H9 (cell line): ENCODE measurements around the gene NIN. TPM values are rescaled to one million over a fixed set of nuclear protein-coding genes. Genes with fewer than 3 reads are reported as not detected.

Source experiments
- DNase-seq: peaks from one replicate; pipeline ENCODE4 v3.0.0-alpha.2; 2017
- H2AFZ ChIP-seq: one replicate; pipeline ENCODE4 v1.6.1; 2013; ENCODE audit warnings: mild to moderate bottlenecking, low read length, control low read depth, moderate library complexity
- H2AK5ac ChIP-seq: 2 replicates; pipeline ENCODE4 v1.6.1; 2013; ENCODE audit warnings: low read length, control low read depth, mixed read lengths; ENCODE audit not compliant: insufficient read length
- H2BK120ac ChIP-seq: one replicate; pipeline ENCODE4 v1.6.1; 2013; ENCODE audit warnings: low read depth, mild to moderate bottlenecking, low read length, control low read depth, inconsistent platforms; ENCODE audit not compliant: poor library complexity, severe bottlenecking
- H2BK12ac ChIP-seq: 2 replicates; pipeline ENCODE4 v1.6.1; 2013; ENCODE audit warnings: low read length, control low read depth, mixed read lengths, low read depth; ENCODE audit not compliant: insufficient read length
- H2BK15ac ChIP-seq: 2 replicates; pipeline ENCODE4 v1.6.1; 2013; ENCODE audit warnings: low read depth, low read length, control low read depth
- H2BK20ac ChIP-seq: one replicate; pipeline ENCODE4 v1.6.1; 2013; ENCODE audit warnings: low read depth, mild to moderate bottlenecking, low read length, control low read depth, inconsistent platforms; ENCODE audit not compliant: poor library complexity, severe bottlenecking
- H2BK5ac ChIP-seq: 2 replicates; pipeline ENCODE4 v1.6.1; 2013; ENCODE audit warnings: low read length, control low read depth, mixed read lengths; ENCODE audit not compliant: insufficient read length
- H3K14ac ChIP-seq: 2 replicates; pipeline ENCODE4 v1.6.1; 2013; ENCODE audit warnings: low read length, control low read depth; ENCODE audit not compliant: insufficient read depth
- H3K18ac ChIP-seq: 2 replicates; pipeline ENCODE4 v1.6.1; 2013; ENCODE audit warnings: low read depth, mild to moderate bottlenecking, mixed read lengths, low read length, control low read depth; ENCODE audit not compliant: insufficient read length
- H3K23ac ChIP-seq: 2 replicates; pipeline ENCODE4 v1.6.1; 2013; ENCODE audit warnings: low read length, control low read depth, mixed read lengths, low read depth; ENCODE audit not compliant: insufficient read length
- H3K23me2 ChIP-seq: 2 replicates; pipeline ENCODE4 v1.6.1; 2013; ENCODE audit warnings: low read depth, mild to moderate bottlenecking, mixed read lengths, low read length, control low read depth; ENCODE audit not compliant: insufficient read length, poor library complexity, severe bottlenecking
- H3K27ac ChIP-seq: 2 replicates; pipeline ENCODE4 v1.5.1; 2013; ENCODE audit warnings: low read length, control low read depth, mixed read lengths, low read depth; ENCODE audit not compliant: insufficient read length
- H3K27me3 ChIP-seq: 2 replicates; pipeline ENCODE4 v1.6.1; 2013; ENCODE audit warnings: low read length, control low read depth, inconsistent platforms; ENCODE audit not compliant: insufficient read depth
- H3K4ac ChIP-seq: 2 replicates; pipeline ENCODE4 v1.6.1; 2013; ENCODE audit warnings: low read depth, mild to moderate bottlenecking, control low read depth, inconsistent platforms, low read length, moderate library complexity
- H3K4me1 ChIP-seq: 2 replicates; pipeline ENCODE4 v1.6.1; 2013; ENCODE audit warnings: low read length, control low read depth, inconsistent platforms; ENCODE audit not compliant: insufficient read depth
- H3K4me2 ChIP-seq: 2 replicates; pipeline ENCODE4 v1.6.1; 2013; ENCODE audit warnings: low read length, control low read depth, mixed read lengths; ENCODE audit not compliant: insufficient read length, insufficient read depth
- H3K56ac ChIP-seq: 2 replicates; pipeline ENCODE4 v1.6.1; 2013; ENCODE audit warnings: low read depth, mild to moderate bottlenecking, mixed read lengths, low read length, control low read depth; ENCODE audit not compliant: insufficient read length
- H3K79me1 ChIP-seq: 2 replicates; pipeline ENCODE4 v1.6.1; 2013; ENCODE audit warnings: low read depth, mild to moderate bottlenecking, moderate library complexity, low read length, control low read depth, inconsistent platforms; ENCODE audit not compliant: insufficient read depth, poor library complexity, severe bottlenecking
- H3K79me2 ChIP-seq: 2 replicates; pipeline ENCODE4 v1.6.1; 2013; ENCODE audit warnings: low read length, control low read depth, inconsistent platforms; ENCODE audit not compliant: insufficient read depth
- H3K9ac ChIP-seq: 2 replicates; pipeline ENCODE4 v1.6.1; 2013; ENCODE audit warnings: low read length, control low read depth, mixed read lengths; ENCODE audit not compliant: insufficient read length; ENCODE audit errors: extremely low read depth
- H3K9me3 ChIP-seq: one replicate; pipeline ENCODE4 v1.6.1; 2013; ENCODE audit warnings: low read depth, low read length, inconsistent platforms; ENCODE audit not compliant: control insufficient read depth
- H3T11ph ChIP-seq: one replicate; pipeline ENCODE4 v1.6.1; 2013; ENCODE audit warnings: mild to moderate bottlenecking, low read length, control low read depth, inconsistent platforms
- H4K20me1 ChIP-seq: one replicate; pipeline ENCODE4 v1.6.1; 2013; ENCODE audit not compliant: control insufficient read depth, insufficient read length, insufficient read depth
- H4K5ac ChIP-seq: 2 replicates; pipeline ENCODE4 v1.6.1; 2013; ENCODE audit warnings: low read depth, mild to moderate bottlenecking, mixed read lengths, low read length, control low read depth; ENCODE audit not compliant: insufficient read length
- H4K8ac ChIP-seq: replicated peaks from 2 replicates; pipeline ENCODE4 v1.6.1; 2013; ENCODE audit warnings: low read length, control low read depth, mixed read lengths, low read depth; ENCODE audit not compliant: insufficient read length
- H4K91ac ChIP-seq: 2 replicates; pipeline ENCODE4 v1.6.1; 2013; ENCODE audit warnings: low read depth, mild to moderate bottlenecking, moderate library complexity, mixed read lengths, low read length, control low read depth; ENCODE audit not compliant: insufficient read length
- H3K27ac Mint-ChIP-seq, 3 experiments: 2 replicates in 2 of 3; 3 replicates in 1 of 3; pipeline ENCODE4 v1.8.0; 2020 to 2021; ENCODE audit warnings: mixed read lengths in 3 of 3, mild to moderate bottlenecking in 1 of 3, moderate library complexity in 1 of 3
- H3K27me3 Mint-ChIP-seq: 2 replicates; pipeline ENCODE4 v1.8.0; 2021; ENCODE audit warnings: low read depth, mild to moderate bottlenecking, moderate library complexity, mixed read lengths
- H3K36me3 Mint-ChIP-seq, 3 experiments: 2 replicates in 2 of 3; 3 replicates in 1 of 3; pipeline ENCODE4 v1.8.0; 2020 to 2021; ENCODE audit warnings: low read depth in 3 of 3, mixed read lengths in 3 of 3; ENCODE audit not compliant: insufficient read depth in 1 of 3
- H3K4me1 Mint-ChIP-seq, 2 experiments: 2 replicates each; pipeline ENCODE4 v1.8.0; 2020; ENCODE audit warnings: mixed read lengths in 2 of 2
- H3K4me3 Mint-ChIP-seq, 2 experiments: 2 replicates in 1 of 2; 3 replicates in 1 of 2; pipeline ENCODE4 v1.8.0; 2020 to 2021; ENCODE audit warnings: mild to moderate bottlenecking in 2 of 2, mixed read lengths in 2 of 2, moderate library complexity in 1 of 2
- H3K9me3 Mint-ChIP-seq, 2 experiments: 2 replicates in 1 of 2; 3 replicates in 1 of 2; pipeline ENCODE4 v1.8.0; 2020; ENCODE audit warnings: mild to moderate bottlenecking in 2 of 2, mixed read lengths in 2 of 2, moderate library complexity in 1 of 2
- CTCF ChIP-seq: fragments of 200-600 bp; sonication (generic); conservative IDR thresholded peaks from 3 replicates; pipeline ENCODE4 v1.8.0; 2021; ENCODE audit warnings: antibody characterized with exemption, mild to moderate bottlenecking
- total RNA-seq: library from RNA; stranded (reverse); gene quantifications from 2 replicates; pipeline ENCODE4 v1.2.1, GENCODE V29; 2021

The NIN gene
- total RNA-seq, 1 experiment from 2014 or later, result 18.4 TPM

DNA sequence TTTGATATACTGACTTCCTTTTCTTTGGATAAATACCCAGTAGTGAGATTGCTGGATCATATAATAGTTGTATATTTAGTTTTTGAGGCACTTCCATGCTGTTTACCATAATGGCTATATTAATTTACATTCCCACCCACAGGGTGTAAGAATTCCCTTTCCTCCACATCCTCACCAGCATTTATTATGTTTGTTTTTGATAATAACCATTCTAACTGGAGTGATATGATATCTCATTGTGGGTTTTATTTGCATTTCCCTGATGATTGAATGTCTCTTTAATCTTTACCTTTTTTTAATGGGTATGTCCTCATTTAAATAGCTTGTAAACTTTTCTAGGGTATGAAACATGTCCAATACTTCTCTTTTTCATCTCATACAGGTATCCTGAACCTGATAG is 151.3 kb downstream of the NIN start:
- H2AFZ ChIP-seq, result no peak overlapping the region
- H2BK120ac ChIP-seq, result no peak overlapping the region
- H3K79me1 ChIP-seq, result no peaks in the 10 kb centered on the region
- H3K4me1 ChIP-seq, result no peaks in the 10 kb centered on the region
- H4K8ac ChIP-seq, result no peak overlapping the region
- H3K4me2 ChIP-seq, result no peak overlapping the region
- H3K14ac ChIP-seq, result no peak overlapping the region
- H3K56ac ChIP-seq, result no peak overlapping the region
- H2BK15ac ChIP-seq, result no peak overlapping the region
- H2AK5ac ChIP-seq, result no peak overlapping the region
- H3K23me2 ChIP-seq, result no peaks in the 10 kb centered on the region
- H3K27me3 ChIP-seq, result no peaks in the 10 kb centered on the region
- H3K9me3 Mint-ChIP-seq, result no peaks in the 10 kb centered on the region
- H3K9ac ChIP-seq, result no peak overlapping the region
- no peak overlapping the region for H3T11ph ChIP-seq
- H3K4me1 Mint-ChIP-seq, result peaks cover 4% of the 10 kb centered on the region in 2 experiments
- no peak overlapping the region for H4K5ac ChIP-seq
- no peaks in the 10 kb centered on the region for H3K27me3 Mint-ChIP-seq
- no peaks in the 10 kb centered on the region for H3K79me2 ChIP-seq
- no peak overlapping the region for H3K27ac Mint-ChIP-seq
- H3K4ac ChIP-seq, result no peak overlapping the region
- no peak overlapping the region for H3K4me3 Mint-ChIP-seq
- no peak overlapping the region for H3K18ac ChIP-seq
- no peak overlapping the region for H4K91ac ChIP-seq
- H2BK5ac ChIP-seq, result no peak overlapping the region
- no peak for DNase-seq
- H2BK20ac ChIP-seq, result no peak overlapping the region
- H3K27ac ChIP-seq, result no peak overlapping the region
- no peaks in the 10 kb centered on the region for H3K36me3 Mint-ChIP-seq
- H2BK12ac ChIP-seq, result no peak overlapping the region
- no peaks in the 10 kb centered on the region for H4K20me1 ChIP-seq
- no peaks in the 10 kb centered on the region for H3K9me3 ChIP-seq
- TF ChIP-seq CTCF, result no peak
- no peak overlapping the region for H3K23ac ChIP-seq
